DOHH2 (cell line): ENCODE measurements around the gene SH3BGRL.

ENCODE experiments used
- CTCF ChIP-seq: fragments of 200-600 bp; sonication (generic); IDR thresholded peaks from one replicate; pipeline ENCODE4 v1.5.1; 2014; ENCODE audit warnings: antibody characterized with exemption, mild to moderate bottlenecking, low read depth, low read length; ENCODE audit not compliant: poor library complexity, severe bottlenecking
- EZH2phosphoT487 ChIP-seq: fragments of 200-600 bp; sonication (generic); IDR thresholded peaks from 2 replicates; pipeline ENCODE4 v1.6.1; 2017; ENCODE audit warnings: borderline replicate concordance, mild to moderate bottlenecking, antibody characterized with exemption, low read length, moderate library complexity, mixed read lengths

- no peak for TF ChIP-seq EZH2phosphoT487
- no peak for TF ChIP-seq CTCF
Measured at GRCh38 chrX:81238166-81238565, 36.3 kb downstream of the SH3BGRL start.
